Osteocyte (in vitro differentiated cells): ENCODE data around the gene IFNL2. TPM values are rescaled to one million over a fixed set of nuclear protein-coding genes. Genes with fewer than 3 reads are reported as not detected.
"Not testable (repeated sequence)": the region's sequence is repeated elsewhere in the genome, so short reads cannot be mapped to it uniquely, and the experiment has no call there.

Source experiments
- DNase-seq: peaks from one replicate; pipeline ENCODE4 v3.0.0; 2021; ENCODE audit warnings: mixed read lengths; ENCODE audit not compliant: unreplicated experiment; ENCODE audit errors: extremely low spot score
- H3K27ac Mint-ChIP-seq: one replicate; pipeline ENCODE4 v1.8.0; 2021; ENCODE audit warnings: mild to moderate bottlenecking, mixed read lengths; ENCODE audit not compliant: unreplicated experiment
- H3K27me3 Mint-ChIP-seq: one replicate; pipeline ENCODE4 v1.8.0; 2021; ENCODE audit warnings: mixed read lengths; ENCODE audit not compliant: unreplicated experiment
- H3K36me3 Mint-ChIP-seq: one replicate; pipeline ENCODE4 v1.8.0; 2021; ENCODE audit warnings: mixed read lengths; ENCODE audit not compliant: unreplicated experiment
- H3K4me1 Mint-ChIP-seq: one replicate; pipeline ENCODE4 v1.8.0; 2021; ENCODE audit warnings: mixed read lengths; ENCODE audit not compliant: unreplicated experiment
- H3K4me3 Mint-ChIP-seq: one replicate; pipeline ENCODE4 v1.8.0; 2021; ENCODE audit warnings: mild to moderate bottlenecking, moderate library complexity, mixed read lengths; ENCODE audit not compliant: unreplicated experiment
- H3K9me3 Mint-ChIP-seq: one replicate; pipeline ENCODE4 v1.8.0; 2021; ENCODE audit warnings: mixed read lengths; ENCODE audit not compliant: unreplicated experiment
- CTCF ChIP-seq: fragments of 200-600 bp; sonication (generic); IDR thresholded peaks from 2 replicates; pipeline ENCODE4 v1.5.0; 2021; ENCODE audit warnings: antibody characterized with exemption, mild to moderate bottlenecking, moderate library complexity
- total RNA-seq: library from RNA; stranded (reverse); gene quantifications from 2 replicates; pipeline ENCODE4 v1.2.1, GENCODE V29; 2021

The IFNL2 gene
- total RNA-seq, 1 donor from 2014 or later: not detected

- H3K27me3 Mint-ChIP-seq: peaks cover 49% of the 10 kb centered on the region
- H3K4me1 Mint-ChIP-seq: no peaks in the 10 kb centered on the region
Measured at GRCh38 chr19:39261704-39262103, 6.5 kb upstream of the IFNL2 start.

GRCh38 chr19:39262496-39262895 is 5.7 kb upstream of the IFNL2 start:
- TF ChIP-seq CTCF: no peak
- H3K27me3 Mint-ChIP-seq: peaks cover 47% of the 10 kb centered on the region
- H3K27ac Mint-ChIP-seq: no peak overlapping the region
- no peaks in the 10 kb centered on the region for H3K4me1 Mint-ChIP-seq
- no peak overlapping the region for H3K4me3 Mint-ChIP-seq
- no peak for DNase-seq
- no peaks in the 10 kb centered on the region for H3K36me3 Mint-ChIP-seq
- no peaks in the 10 kb centered on the region for H3K9me3 Mint-ChIP-seq

More at GRCh38 chr19:39261704-39262103, 6.5 kb upstream of the IFNL2 start:
- no peak for DNase-seq
- Mint-ChIP-seq H3K27ac (no peak overlapping the region), H3K9me3 (no peaks in the 10 kb centered on the region), H3K36me3 (no peaks in the 10 kb centered on the region), H3K4me3 (no peak overlapping the region)
- no peak for TF ChIP-seq CTCF

DNA sequence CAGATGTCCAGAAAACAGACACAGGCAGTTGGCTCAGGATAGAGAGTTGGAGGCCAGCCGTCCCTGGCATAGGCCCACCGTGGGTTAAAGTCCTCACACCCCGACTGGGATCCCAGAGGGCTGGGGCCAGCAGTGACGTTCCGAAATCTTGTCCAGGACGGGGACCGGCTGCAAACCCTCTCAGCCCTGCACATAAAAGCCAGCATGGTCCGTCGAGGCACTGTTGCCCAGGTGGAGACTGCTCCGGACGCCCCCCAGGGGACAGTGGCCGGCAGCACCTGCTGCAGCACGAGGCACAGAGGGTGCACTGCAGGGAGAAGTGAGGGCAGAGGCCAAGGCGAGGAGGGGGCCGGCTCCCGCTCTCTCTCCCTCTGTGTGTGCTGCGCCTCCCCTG is 4.3 kb upstream of the IFNL2 start:
- Mint-ChIP-seq H3K36me3 (no peaks in the 10 kb centered on the region), H3K9me3 (no peaks in the 10 kb centered on the region), H3K4me3 (no peak overlapping the region), H3K27me3 (peaks cover 50% of the 10 kb centered on the region), H3K4me1 (no peaks in the 10 kb centered on the region), H3K27ac (no peak overlapping the region)
- DNase-seq: no peak
- TF ChIP-seq CTCF: no peak

GRCh38 chr19:39264306-39265290 is 3.6 kb upstream of the IFNL2 start:
- Mint-ChIP-seq H3K36me3 (no peaks in the 10 kb centered on the region), H3K27me3 (peaks cover 53% of the 10 kb centered on the region), H3K4me1 (no peaks in the 10 kb centered on the region), H3K9me3 (no peaks in the 10 kb centered on the region), H3K27ac (no peak overlapping the region), H3K4me3 (no peak overlapping the region)
- no peak for DNase-seq
- TF ChIP-seq CTCF: no peak

DNA sequence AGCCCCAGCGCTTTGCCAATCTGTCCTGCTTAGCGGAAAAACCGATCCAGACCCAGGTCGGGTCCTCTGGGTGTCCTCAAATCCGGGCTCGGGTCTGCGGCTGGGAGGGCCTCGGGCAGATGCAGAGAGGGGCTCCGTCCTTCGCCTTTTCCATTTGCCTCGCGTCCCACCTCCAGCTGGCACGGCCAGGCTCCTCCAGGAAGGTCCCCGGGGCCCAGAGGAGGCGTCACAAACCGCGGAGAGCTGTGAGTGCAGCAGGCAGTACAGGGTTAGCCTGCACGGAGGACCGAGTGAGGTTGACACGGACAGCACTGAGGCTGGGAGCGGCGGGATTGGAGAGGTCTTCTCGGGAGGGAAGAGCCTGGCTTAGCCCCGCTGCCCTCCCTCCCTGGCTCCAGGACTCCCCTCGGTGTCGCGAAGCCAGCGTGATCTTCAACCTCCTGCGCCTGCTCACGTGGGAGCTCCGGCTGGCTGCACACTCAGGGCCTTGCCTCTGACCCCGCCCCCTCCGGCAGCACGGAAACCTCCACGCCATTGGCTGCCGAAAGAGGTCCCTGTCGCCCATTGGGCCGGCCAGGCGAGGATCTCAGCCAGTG is 2.8 kb upstream of the IFNL2 start:
- Mint-ChIP-seq H3K4me3 (no peak overlapping the region), H3K27me3 (peaks cover 59% of the 10 kb centered on the region), H3K4me1 (no peaks in the 10 kb centered on the region), H3K36me3 (no peaks in the 10 kb centered on the region), H3K9me3 (no peaks in the 10 kb centered on the region), H3K27ac (no peak overlapping the region)
- no peak for DNase-seq
- TF ChIP-seq CTCF: no peak

DNA sequence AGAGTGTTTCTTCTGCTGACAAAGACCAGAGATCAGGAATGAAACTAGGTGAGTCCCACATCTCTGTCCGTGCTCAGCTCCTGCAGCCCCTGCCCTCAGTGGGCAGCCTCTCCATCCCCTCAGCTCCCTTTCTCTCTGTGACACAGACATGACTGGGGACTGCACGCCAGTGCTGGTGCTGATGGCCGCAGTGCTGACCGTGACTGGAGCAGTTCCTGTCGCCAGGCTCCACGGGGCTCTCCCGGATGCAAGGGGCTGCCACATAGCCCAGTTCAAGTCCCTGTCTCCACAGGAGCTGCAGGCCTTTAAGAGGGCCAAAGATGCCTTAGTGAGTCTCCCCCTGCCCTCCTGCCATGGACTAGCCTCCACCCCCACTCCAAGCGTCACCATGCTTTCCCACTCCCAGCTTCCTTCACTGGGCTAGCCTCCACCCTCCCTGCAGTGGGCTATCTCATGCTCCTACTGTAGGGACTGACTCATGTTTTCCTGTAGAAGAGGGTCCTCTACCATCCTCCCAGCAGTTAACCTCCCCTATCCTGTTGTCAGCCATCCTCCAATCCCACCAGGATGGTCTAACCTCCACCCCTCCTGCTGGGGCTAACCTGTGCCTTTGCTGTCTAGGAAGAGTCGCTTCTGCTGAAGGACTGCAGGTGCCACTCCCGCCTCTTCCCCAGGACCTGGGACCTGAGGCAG is 481 bp downstream of the IFNL2 start:
- not testable (repeated sequence) for H3K4me3 Mint-ChIP-seq, H3K4me1 Mint-ChIP-seq, H3K36me3 Mint-ChIP-seq, DNase-seq, H3K9me3 Mint-ChIP-seq, H3K27ac Mint-ChIP-seq
- peaks cover 45% of the 10 kb centered on the region for H3K27me3 Mint-ChIP-seq

- H3K4me1 Mint-ChIP-seq, H3K4me3 Mint-ChIP-seq, H3K36me3 Mint-ChIP-seq, DNase-seq, H3K9me3 Mint-ChIP-seq, H3K27ac Mint-ChIP-seq: not testable (repeated sequence)
- H3K27me3 Mint-ChIP-seq: peaks cover 39% of the 10 kb centered on the region
Measured at GRCh38 chr19:39269369-39269768, 1.2 kb downstream of the IFNL2 start.
